Thyroid gland (tissue), 4 donors: ENCODE data around the gene RBP2.

Experiments used
- CTCF ChIP-seq, 6 experiments: fragments of 200-600 bp in 3 of 6; fragments of 450-650 bp in 3 of 6; sonication (generic) in 3 of 6; IDR thresholded peaks; one replicate each; pipeline ENCODE4 v1.5.1; 2016 to 2019; ENCODE audit warnings: antibody characterized with exemption in 6 of 6, mild to moderate bottlenecking in 2 of 6, inconsistent platforms in 1 of 6, moderate library complexity in 1 of 6
- POLR2A ChIP-seq, 2 donors: fragments of 450-650 bp; IDR thresholded peaks; one replicate each; pipeline ENCODE4 v1.6.1; 2017; ENCODE audit warnings: antibody characterized with exemption in 2 of 2, mild to moderate bottlenecking in 2 of 2, moderate library complexity in 1 of 2

- TF ChIP-seq CTCF (IDR thresholded peaks at IDR 0.05): no peak
- no peak for TF ChIP-seq POLR2A (IDR thresholded peaks at IDR 0.05)
Measured at GRCh38 chr3:139449566-139449965, 26.8 kb downstream of the RBP2 start.
